ENCODE data around the gene KLHL36.

Gene KLHL36

DNA sequence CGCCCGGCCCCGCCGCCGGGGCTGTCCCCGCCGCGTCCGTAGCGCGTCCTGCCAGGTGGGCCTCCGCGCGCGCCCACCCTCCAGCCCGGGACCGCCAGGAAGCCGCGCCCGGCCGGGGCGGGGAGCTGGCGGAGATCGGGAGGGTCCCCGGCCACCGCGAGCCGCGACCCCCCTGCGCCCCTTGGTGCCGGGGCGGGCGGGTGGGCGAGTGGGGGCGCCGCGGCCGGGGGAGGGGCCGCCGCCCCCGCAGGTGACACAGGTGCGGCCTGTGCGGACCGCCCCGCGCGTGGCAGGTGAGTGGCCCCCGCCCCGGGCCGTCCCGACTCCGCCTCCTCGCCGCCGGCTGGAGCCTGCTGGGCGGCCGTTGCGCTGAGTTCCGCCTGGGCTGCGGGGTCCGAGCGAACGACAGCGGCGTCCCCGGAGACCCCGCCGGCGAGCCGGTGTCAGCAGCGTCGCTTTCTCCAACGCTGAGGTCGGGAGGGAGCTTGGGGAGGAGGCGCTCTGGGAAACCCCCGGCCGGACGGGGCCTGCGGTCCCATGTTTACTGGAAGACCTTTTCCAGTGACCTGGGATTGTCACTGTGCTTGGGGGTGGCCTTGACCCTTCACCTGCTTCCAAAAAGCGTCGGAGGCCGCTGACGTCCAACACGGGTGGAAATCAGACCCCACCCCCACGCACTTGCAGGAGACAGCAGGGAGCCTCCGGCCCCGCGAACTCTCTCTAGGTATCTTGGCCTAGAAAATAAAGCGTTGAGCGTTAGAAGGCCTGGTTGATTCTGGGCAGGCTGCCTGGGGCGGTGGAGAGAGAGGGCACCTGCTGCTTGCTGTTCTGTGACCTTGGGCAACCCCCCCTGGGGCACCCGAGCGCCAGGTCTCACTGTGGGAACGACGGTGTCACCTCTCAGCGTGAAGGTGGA lies 542 bp downstream of the KLHL36 start:
- no peak for DNase-seq

DNA sequence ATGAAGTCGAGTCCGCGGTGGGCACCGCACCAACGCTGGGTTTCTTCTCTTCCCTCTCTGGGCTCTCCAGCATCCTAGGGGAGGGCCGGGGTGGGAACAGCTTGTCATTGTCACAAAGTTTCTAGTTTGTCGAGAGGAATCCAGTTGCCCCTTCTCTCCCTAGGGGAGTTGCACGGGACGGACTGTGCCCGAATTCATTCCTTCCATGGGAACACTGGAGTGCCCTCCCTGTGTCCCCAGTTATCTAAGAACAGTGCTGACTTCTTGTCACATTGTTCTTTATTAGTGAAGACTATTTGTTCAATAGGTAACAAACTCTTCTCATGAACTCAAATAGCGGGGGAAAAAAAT lies 1.2 kb downstream of the KLHL36 start:
- DNase-seq, result no peak

GRCh38 chr16:84650062-84650991 lies 2.0 kb downstream of the KLHL36 start:
- no peak for DNase-seq

- DNase-seq, result no peak
Observed at GRCh38 chr16:84652566-84652965, 4.3 kb downstream of the KLHL36 start.

- no peak for DNase-seq
Observed at GRCh38 chr16:84654238-84654637, 5.9 kb downstream of the KLHL36 start.

- DNase-seq, result no peak
Observed at GRCh38 chr16:84654998-84655397, 6.7 kb downstream of the KLHL36 start.

GRCh38 chr16:84656649-84657048 lies 8.3 kb downstream of the KLHL36 start:
- no peak for DNase-seq

- DNase-seq, result no peak
Observed at GRCh38 chr16:84657229-84657837, 9.0 kb downstream of the KLHL36 start.

DNA sequence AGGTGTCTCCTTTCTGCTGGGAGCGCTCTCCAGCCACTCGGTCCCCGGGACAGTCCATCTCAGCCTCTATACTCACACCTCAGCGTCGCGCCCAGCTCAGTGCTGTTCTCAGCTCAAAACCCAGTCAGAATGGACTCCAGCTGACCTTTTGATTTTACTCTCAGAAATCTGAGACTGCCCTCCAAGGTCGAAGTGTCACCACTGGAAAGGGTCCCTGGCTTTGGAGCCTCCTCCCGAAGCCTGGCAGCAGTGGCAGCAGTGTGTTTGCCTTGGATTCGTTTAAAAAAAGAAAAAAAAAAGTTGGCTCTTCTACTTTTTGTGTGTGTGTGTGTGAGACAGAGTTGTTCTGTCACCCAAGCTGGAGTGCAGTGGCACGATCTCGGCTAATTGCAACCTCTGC lies 10.4 kb downstream of the KLHL36 start:
- DNase-seq, result no peak

- no peak for DNase-seq
Observed at GRCh38 chr16:84659656-84660300, 11.5 kb downstream of the KLHL36 start.

GRCh38 chr16:84660973-84661372 lies 12.7 kb downstream of the KLHL36 start:
- DNase-seq, result no peak

DNA sequence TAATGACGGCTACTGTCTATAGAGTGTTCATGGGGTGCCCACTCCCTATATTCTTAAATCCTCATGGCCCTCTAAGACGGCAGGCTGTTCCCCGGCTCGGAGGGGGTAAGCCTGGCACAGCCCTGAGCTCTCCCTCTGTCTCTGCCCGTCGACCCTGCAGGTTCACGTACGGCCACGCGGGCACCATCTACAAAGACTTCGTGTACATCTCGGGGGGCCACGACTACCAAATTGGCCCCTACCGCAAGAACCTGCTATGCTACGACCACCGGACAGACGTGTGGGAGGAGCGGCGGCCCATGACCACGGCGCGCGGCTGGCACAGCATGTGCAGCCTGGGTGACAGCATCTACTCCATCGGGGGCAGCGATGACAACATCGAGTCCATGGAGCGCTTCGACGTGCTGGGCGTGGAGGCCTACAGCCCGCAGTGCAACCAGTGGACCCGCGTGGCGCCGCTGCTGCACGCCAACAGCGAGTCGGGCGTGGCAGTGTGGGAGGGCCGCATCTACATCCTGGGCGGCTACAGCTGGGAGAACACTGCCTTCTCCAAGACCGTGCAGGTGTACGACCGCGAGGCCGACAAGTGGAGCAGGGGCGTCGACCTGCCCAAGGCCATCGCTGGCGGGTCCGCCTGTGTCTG lies 13.2 kb downstream of the KLHL36 start:
- DNase-seq, result no peak

- DNase-seq, result no peak
Observed at GRCh38 chr16:84662471-84662870, 14.2 kb downstream of the KLHL36 start.

- DNase-seq, result no peak
Observed at GRCh38 chr16:84663433-84664101, 15.3 kb downstream of the KLHL36 start.

DNA sequence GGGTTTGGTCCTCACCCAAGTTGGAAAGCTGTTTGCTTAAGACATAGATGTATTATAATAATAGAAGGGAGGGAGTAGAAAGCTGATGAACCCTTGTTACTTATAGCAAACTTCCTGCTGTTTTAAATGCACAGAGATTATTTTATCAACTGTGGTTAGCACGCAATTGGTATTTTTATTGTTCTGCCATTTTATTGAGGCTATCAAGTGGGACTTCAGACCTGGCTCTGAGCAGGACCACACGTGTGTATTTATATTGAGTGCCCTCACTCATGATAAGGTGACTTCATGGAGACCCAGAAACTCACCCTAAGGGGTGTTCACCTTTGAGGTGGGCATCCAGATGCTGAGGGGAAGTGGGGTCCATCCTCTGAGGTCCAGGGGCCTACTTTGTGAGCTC lies 17.0 kb downstream of the KLHL36 start:
- no peak for DNase-seq

DNA sequence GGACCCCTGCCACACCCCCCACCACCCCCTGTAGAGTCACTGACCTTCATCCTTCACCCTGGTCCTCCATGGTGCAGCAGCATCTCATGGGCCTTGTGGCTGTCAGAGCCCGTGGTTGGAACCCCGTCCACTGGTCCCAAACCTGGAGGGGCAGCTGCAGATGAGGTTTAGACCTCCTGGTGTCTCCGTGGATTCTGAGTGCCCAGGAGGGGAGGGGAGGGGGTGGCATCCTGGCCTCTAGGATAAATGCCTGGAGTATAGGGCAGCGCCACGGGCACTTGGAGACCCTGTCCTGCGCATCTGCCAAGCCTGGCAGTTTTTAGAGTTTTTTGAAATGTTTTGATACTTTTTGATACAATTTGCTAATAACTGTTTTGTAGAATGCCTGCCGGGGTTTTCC lies 17.5 kb downstream of the KLHL36 start:
- no peak for DNase-seq

DNA sequence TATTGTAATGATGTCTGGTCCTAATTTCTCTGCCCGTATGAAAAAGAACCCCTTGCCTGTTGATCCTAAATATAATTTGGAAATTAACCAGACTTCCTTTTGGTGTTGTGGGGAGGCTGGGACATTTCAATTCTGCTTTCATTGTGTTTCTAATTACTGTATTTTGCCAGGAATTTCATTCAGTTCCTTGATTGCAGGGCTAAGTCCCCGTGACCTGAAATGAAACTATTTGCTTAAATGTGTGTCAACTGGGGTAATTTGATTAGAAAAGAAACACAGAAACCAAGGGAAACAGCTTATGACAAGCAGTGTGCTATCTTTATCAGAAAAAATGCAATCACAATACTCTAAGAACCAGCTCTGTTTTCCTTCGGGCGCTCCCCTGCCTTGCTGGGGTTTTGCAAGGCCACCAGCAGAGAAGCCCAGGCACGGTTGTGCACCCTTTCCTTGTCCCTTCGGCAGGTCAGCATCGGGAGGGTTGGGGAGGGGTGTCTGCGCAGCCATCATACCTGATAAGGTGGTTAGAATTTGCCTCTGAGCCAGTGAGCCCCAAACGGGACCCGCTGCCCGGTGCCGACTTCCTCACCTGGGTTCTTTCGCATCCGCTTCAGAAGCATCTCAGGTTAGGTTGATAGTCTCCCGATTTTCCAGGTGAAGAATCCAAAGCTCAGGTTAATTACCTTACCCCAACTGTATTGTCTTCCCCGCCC lies 19.4 kb downstream of the KLHL36 start:
- DNase-seq, result no peak

- DNase-seq, result no peak
Observed at GRCh38 chr16:84670063-84670462, 21.8 kb downstream of the KLHL36 start.

GRCh38 chr16:84672276-84673202 lies 24.2 kb downstream of the KLHL36 start:
- peak; percentile 62 for DNase-seq

- DNase-seq, result no peak
Observed at GRCh38 chr16:84673203-84673535, 24.9 kb downstream of the KLHL36 start.

Measured in right hindlimb (tissue), 1 donor.